ENCODE results near the gene HJV.

HJV gene

GRCh38 chr1:145992958-145993617 is 28.4 kb downstream of the HJV start:
- TF ChIP-seq CTCF (IDR thresholded peaks at IDR 0.05), result no peak
- TF ChIP-seq ZFX (IDR thresholded peaks at IDR 0.05; ENCODE audit: borderline replicate concordance), result no peak
- H3K27ac ChIP-seq, result peak overlapping the region; percentile 91

GRCh38 chr1:145992502-145992936 is 29.0 kb downstream of the HJV start:
- TF ChIP-seq ZFX (IDR thresholded peaks at IDR 0.05; ENCODE audit: borderline replicate concordance), result no peak

GRCh38 chr1:145991735-145992412 is 29.7 kb downstream of the HJV start:
- TF ChIP-seq ZFX (IDR thresholded peaks at IDR 0.05; ENCODE audit: borderline replicate concordance) (no peak), CTCF (IDR thresholded peaks at IDR 0.05) (no peak)
- peak overlapping the region; percentile 91 for H3K27ac ChIP-seq

More at GRCh38 chr1:145992502-145992936, 29.0 kb downstream of the HJV start:
- peak overlapping the region; percentile 91 for H3K27ac ChIP-seq

- H3K27ac ChIP-seq, result peak overlapping the region; percentile 91
Observed at GRCh38 chr1:145990249-145990855, 31.2 kb downstream of the HJV start.

GRCh38 chr1:145988773-145989172 is 32.8 kb downstream of the HJV start:
- H3K27ac ChIP-seq, result no peak overlapping the region
- TF ChIP-seq CTCF (IDR thresholded peaks at IDR 0.05) (no peak), ZFX (IDR thresholded peaks at IDR 0.05; ENCODE audit: borderline replicate concordance) (no peak)

More at GRCh38 chr1:145990249-145990855, 31.2 kb downstream of the HJV start:
- TF ChIP-seq CTCF (IDR thresholded peaks at IDR 0.05) (no peak), ZFX (IDR thresholded peaks at IDR 0.05; ENCODE audit: borderline replicate concordance) (no peak)

- TF ChIP-seq CTCF (IDR thresholded peaks at IDR 0.05) (no peak), ZFX (IDR thresholded peaks at IDR 0.05; ENCODE audit: borderline replicate concordance) (no peak)
- H3K27ac ChIP-seq, result no peak overlapping the region
Observed at GRCh38 chr1:145987926-145988325, 33.6 kb downstream of the HJV start.

GRCh38 chr1:145986551-145986950 is 35.0 kb downstream of the HJV start:
- no peak overlapping the region; the same call in 1 of the 2 replicates for H3K27ac ChIP-seq

More at GRCh38 chr1:145986551-145986950, 35.0 kb downstream of the HJV start:
- TF ChIP-seq CTCF (IDR thresholded peaks at IDR 0.05) (no peak), ZFX (IDR thresholded peaks at IDR 0.05; ENCODE audit: borderline replicate concordance) (no peak)
